COLO668 (cell line): ENCODE measurements around the gene RAD1.
"Not testable (repeated sequence)": the region's sequence is repeated elsewhere in the genome, so short reads cannot be mapped to it uniquely, and the experiment has no call there.

Experiments used
- DNase-seq: peaks from one replicate; lab custom pipeline; 2025; ENCODE audit not compliant: unreplicated experiment; lab: John Stamatoyannopoulos, UW

Gene RAD1, protein sequence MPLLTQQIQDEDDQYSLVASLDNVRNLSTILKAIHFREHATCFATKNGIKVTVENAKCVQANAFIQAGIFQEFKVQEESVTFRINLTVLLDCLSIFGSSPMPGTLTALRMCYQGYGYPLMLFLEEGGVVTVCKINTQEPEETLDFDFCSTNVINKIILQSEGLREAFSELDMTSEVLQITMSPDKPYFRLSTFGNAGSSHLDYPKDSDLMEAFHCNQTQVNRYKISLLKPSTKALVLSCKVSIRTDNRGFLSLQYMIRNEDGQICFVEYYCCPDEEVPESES

GRCh38 chr5:34915139-34915855 is at the start of gene RAD1, which contains the start of gene BRIX1:
RAD1 (minus strand) TSS chr5:34915504; CDS start chr5:34914892, 612 bp downstream.
BRIX1 (plus strand) TSS chr5:34915711; CDS start chr5:34915739, 28 bp downstream.
- DNase-seq, result peak; percentile 99

- DNase-seq, result no peak
These were observed 44.0 kb upstream of the RAD1 start for GRCh38 chr5:34959323-34959722.

DNA sequence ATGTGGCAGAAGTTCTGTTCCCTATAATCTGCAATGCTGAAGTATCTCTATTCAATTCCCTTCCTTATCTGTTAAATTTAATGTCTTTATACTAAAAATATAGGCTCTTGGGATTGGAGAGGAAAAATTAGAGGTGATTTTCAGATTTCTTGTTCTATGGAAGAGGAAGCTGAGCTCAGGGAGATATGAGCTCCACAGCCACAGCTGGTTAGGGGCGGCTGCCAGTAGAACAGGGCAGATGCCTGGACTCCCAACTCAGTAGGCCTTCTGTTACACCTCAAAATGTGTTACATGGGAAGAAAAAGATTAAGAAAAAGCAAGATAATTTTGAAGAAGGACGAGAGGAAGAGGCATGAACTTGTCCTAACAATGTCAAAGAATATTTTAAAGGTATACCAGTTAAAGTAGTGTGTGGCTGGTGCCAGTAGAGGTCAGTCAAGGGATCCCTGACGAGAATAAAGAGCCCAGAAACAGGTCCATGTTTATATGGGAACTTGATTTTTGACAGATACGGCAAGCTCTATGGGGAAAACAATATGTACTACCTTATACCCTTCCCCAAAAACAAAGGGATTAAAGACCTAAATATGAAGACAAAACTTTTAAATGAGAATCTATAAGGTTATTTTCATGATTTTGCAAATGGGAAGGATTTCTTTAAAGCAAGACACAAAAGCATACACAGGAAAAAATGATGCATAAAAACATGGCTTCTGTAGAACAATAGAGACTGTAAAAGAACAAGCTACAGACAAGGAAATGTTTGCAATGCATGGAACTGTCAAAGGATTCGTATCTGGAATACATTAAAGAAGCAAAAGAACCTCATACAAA is 42.8 kb upstream of the RAD1 start:
- no peak for DNase-seq

DNA sequence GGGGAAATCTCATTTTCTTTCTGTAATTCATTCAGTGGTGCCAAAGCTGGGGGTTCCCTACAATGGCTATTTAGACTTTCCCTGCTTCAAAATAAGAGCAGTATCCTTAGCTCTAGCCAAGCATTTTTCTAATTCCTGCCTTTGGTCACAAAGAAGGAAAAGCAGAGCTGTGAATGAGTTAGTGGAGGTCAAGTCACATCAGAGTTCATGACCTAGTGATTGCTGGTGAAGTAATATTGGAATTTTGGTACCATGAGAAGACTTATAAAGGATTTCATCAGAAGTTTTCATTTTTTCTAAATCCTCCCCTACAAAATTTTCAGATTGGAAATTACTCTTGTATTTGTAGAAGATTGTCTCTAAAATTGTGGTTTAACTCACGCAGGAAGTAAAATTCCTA is 42.0 kb upstream of the RAD1 start:
- no peak for DNase-seq

- no peak for DNase-seq
These were observed 29.2 kb upstream of the RAD1 start for GRCh38 chr5:34944460-34945047.

DNA sequence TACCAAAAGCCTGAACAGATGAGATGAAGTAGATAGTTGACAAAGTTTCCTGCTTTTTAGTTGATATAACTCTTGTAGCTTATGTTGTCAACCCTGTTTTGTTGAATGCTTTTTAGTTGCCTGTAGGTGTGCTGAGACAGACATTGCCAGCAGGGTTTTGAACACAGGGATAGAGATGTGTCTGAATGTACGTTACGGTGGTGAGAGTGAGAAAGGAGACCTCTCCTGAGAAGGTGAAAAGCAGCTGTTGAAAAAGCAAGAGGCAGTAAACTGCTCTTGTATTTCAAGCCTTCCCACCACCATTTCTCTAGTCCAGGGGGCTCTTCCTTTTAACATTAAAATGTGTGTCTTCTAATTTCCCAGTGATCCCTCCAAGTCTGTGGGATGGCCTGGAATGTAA is 28.7 kb upstream of the RAD1 start:
- no peak for DNase-seq

GRCh38 chr5:34941936-34942335 is 26.6 kb upstream of the RAD1 start:
- DNase-seq, result no peak

- DNase-seq, result no peak
These were observed 17.6 kb upstream of the RAD1 start for GRCh38 chr5:34932947-34933346.

DNA sequence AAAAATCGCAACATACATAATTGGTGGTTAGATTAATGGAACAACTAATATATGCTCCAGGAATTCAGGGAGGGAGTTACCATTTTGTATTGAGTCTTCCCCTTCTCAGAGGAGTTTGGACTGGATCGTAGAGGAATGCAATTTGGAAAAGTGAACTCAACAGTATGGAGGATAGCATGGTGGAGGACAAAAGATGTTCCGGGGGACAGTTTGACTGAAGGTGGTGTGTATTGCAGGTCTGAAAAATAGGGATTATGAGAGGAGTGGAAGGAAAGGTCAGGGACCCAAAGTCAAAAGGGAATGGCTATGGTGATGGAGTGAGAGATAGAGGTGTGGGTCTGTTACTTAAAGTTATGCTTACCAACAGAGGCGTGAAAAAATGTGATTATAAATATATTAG is 15.6 kb upstream of the RAD1 start:
- no peak for DNase-seq

DNA sequence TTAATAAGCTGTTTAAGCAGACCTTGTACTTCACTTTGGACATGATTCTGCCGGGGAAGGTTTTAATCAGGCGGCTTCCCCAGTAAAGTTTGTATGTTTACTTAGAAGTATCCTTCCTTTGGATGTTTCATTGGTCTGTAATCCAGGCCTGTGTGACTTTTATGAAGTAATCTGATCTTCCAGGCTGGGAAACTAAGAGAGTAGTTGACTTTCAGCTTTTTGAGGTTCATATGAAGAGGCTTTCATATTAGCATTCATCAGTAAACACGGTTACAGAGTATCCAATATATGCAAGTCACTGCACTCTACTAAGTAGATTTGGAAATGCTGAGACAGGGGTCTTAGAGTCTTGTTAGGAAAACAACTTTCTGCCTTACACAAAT is 15.1 kb upstream of the RAD1 start:
- DNase-seq, result no peak

- DNase-seq, result peak; percentile 90
These were observed 14.6 kb upstream of the RAD1 start for GRCh38 chr5:34929720-34930461.

DNA sequence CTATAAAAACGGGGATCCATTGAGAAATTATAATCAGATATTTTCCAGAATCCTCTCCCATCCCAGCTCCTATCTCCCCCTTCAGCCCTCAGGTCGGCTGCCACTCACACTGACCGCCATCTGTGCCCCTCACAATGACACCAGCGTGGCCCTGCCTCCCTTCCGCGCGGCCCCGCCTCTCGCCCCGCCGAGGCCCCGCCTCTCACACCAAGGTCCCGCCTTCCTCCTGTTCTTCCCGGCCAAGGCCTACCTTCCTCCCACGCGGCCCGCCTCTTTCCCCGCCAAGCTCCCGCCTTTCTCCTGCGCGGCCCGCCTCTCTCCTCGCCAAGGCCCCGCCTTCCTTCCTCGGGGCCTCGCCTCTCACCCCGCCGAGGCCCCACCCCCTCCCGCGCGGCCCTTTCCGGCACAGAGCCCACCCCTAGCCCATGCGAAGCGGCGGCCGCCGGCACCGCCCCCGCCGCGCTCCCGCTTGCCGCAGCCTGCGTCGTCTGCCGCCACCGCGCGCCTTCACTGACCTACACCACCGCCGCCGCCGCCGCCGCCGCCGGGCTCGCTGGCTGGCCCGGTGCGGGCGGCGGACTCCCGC is 13.9 kb upstream of the RAD1 start, which contains the start of gene DNAJC21:
TSS of gene DNAJC21 (plus strand) at position 426 of the 586 bp plus-strand sequence. CDS start 261 bp downstream, outside the sequence.
- peak; percentile 99 for DNase-seq

DNA sequence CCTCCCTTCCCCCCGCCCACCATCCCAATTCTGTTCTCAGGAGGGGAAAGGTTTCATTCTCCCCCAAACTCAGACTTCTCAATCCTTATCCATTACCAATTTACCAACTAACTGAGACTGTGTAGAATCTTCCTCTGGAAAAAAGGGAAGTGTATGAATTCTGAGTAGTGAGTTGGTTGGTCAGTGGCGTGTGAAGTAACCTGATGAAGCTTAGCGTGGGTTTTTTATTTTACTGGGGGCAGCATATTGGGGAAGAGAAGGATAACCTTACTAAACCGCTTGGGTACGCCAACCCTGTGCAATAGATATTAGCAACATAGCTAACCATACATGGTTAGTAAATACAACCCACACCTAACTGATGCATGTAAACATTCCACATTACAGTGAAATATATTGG is 13.0 kb upstream of the RAD1 start:
- DNase-seq, result no peak

DNA sequence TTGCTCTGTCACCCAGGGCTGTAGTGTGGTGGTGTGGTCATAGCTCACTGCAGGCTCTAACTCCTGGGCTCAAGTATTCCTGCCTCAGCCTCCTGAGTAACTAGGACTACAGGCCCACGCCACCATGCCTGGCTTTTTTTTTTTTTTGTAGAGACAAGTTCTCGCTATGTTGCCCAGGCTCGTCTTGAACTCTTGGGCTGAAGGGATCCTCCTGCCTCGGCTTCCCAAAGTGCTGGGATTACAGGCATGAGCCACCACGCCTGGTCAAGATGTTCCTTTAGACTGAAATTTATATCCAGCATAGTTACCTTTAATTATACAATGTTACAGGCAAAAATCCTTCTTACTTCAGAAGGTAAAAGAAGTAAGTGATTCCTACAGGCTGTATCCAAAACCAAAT is 12.5 kb upstream of the RAD1 start:
- DNase-seq, result no peak

- no peak for DNase-seq
These were observed 11.1 kb upstream of the RAD1 start for GRCh38 chr5:34926318-34926888.

- no peak for DNase-seq
These were observed 9.1 kb upstream of the RAD1 start for GRCh38 chr5:34924462-34924765.

GRCh38 chr5:34923694-34924461 is 8.6 kb upstream of the RAD1 start:
- DNase-seq, result no peak

- not testable (repeated sequence) for DNase-seq
These were observed 8.0 kb upstream of the RAD1 start for GRCh38 chr5:34923256-34923655.

- no peak for DNase-seq
These were observed 3.8 kb upstream of the RAD1 start for GRCh38 chr5:34919077-34919476.
